SU-DHL-6 (cell line): ENCODE data around the gene CEP104.
"Not testable (repeated sequence)": the region's sequence is repeated elsewhere in the genome, so short reads cannot be mapped to it uniquely, and the experiment has no call there.

Source experiments
- EZH2phosphoT487 ChIP-seq: fragments of 200-600 bp; sonication (generic), shearing (Covaris generic); conservative IDR thresholded peaks from 2 replicates; pipeline ENCODE4 v1.6.1; 2018; ENCODE audit warnings: mild to moderate bottlenecking, antibody characterized with exemption, low read length, moderate library complexity, mixed read lengths
- TF ChIP-seq, protein P1 (sequence below): fragments of 200-600 bp; sonication (generic); IDR thresholded peaks from one replicate; pipeline ENCODE4 v1.5.1; 2017; ENCODE audit warnings: antibody characterized with exemption, mild to moderate bottlenecking, low read length, moderate library complexity; ENCODE audit not compliant: insufficient read depth, poor library complexity, severe bottlenecking

DNA sequence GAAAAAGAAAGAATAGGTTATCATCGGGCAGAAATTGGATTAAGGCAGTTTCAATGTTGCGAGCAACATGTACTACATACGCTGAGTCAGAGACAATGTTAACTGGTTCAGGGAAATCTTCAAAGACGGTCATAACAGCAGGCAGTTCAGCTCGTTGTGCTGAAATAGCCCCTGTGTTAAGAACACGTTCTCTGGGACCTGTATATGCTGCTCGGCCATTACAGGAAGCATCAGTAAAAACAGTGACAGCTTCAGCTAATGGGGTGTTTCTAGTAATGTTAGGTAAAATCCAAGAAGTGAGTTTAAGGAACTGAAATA is 52.4 kb downstream of the CEP104 start:
- TF ChIP-seq, protein P1, sequence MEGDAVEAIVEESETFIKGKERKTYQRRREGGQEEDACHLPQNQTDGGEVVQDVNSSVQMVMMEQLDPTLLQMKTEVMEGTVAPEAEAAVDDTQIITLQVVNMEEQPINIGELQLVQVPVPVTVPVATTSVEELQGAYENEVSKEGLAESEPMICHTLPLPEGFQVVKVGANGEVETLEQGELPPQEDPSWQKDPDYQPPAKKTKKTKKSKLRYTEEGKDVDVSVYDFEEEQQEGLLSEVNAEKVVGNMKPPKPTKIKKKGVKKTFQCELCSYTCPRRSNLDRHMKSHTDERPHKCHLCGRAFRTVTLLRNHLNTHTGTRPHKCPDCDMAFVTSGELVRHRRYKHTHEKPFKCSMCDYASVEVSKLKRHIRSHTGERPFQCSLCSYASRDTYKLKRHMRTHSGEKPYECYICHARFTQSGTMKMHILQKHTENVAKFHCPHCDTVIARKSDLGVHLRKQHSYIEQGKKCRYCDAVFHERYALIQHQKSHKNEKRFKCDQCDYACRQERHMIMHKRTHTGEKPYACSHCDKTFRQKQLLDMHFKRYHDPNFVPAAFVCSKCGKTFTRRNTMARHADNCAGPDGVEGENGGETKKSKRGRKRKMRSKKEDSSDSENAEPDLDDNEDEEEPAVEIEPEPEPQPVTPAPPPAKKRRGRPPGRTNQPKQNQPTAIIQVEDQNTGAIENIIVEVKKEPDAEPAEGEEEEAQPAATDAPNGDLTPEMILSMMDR = not testable (repeated sequence)
- not testable (repeated sequence) for TF ChIP-seq EZH2phosphoT487
